Ovary (tissue), 9 donors: ENCODE data around the gene PIK3R1. TPM values are rescaled to one million over a fixed set of nuclear protein-coding genes. Genes with fewer than 3 reads are reported as not detected.

Experiments used
- DNase-seq, 5 donors: peaks; one replicate each; pipeline ENCODE4 v3.0.0-alpha.2; 2019 to 2020
- H3K27ac ChIP-seq, 2 donors: fragments of 200-600 bp; one replicate each; pipeline versions ENCODE4 v1.5.1 to v1.8.0; 2019 to 2022
- H3K27me3 ChIP-seq: fragments of 200-600 bp; one replicate; pipeline ENCODE4 v1.8.0; 2022
- H3K36me3 ChIP-seq: fragments of 200-600 bp; sonication (generic); one replicate; pipeline ENCODE4 v1.5.1; 2019
- H3K4me1 ChIP-seq: one replicate; pipeline ENCODE4 v1.8.1; 2013; ENCODE audit warnings: mild to moderate bottlenecking, moderate library complexity; ENCODE audit not compliant: insufficient read depth
- H3K4me3 ChIP-seq: fragments of 200-600 bp; sonication (generic); one replicate; pipeline ENCODE4 v1.5.1; 2017
- H3K9me3 ChIP-seq, 2 donors: fragments of 200-600 bp in 1 of 2; sonication (generic) in 1 of 2; one replicate each; pipeline versions ENCODE4 v1.5.1 to v1.8.1; 2013 to 2019; ENCODE audit warnings: mild to moderate bottlenecking in 1 of 2, moderate library complexity in 1 of 2
- CTCF ChIP-seq, 3 donors: fragments of 450-650 bp in 2 of 3; fragments of 200-600 bp in 1 of 3; IDR thresholded peaks; one replicate each; pipeline versions ENCODE4 v1.5.1 to v1.8.0; 2016 to 2022; ENCODE audit warnings: antibody characterized with exemption in 3 of 3, mild to moderate bottlenecking in 1 of 3
- EP300 ChIP-seq: sonication (generic); formaldehyde crosslinking; IDR thresholded peaks from one replicate; pipeline ENCODE4 v1.6.1; 2017; ENCODE audit warnings: antibody characterized with exemption
- POLR2A ChIP-seq: fragments of 450-650 bp; IDR thresholded peaks from one replicate; pipeline ENCODE4 v1.6.1; 2017; ENCODE audit warnings: antibody characterized with exemption, mild to moderate bottlenecking, moderate library complexity
- WGBS, 3 donors: extraction: QIAGEN DNeasy Blood & Tissue Kit in 1 of 3; methylation state at CpG; one replicate each; pipeline versions ENCODE4 v1.1.5 to v1.1.7; 2013 to 2017; 5-methylcytosine and 5-hydroxymethylcytosine counted together
- intact Hi-C, 4 donors: fragments of 100-400 bp; cut with DNase I; formaldehyde crosslinking; loops; one replicate each; pipeline versions ENCODE4 v1.11.0 to v1.15.1; 2022 to 2023
- polyA plus RNA-seq, 2 donors: library from polyadenylated mRNA; stranded (reverse); fragments of 200-250 nt in 1 of 2; fragments of 350-450 nt in 1 of 2; fragmentation: Illumina TruSeq in 1 of 2; extraction: RNeasy Lipid Tissue Mini Kit (QIAGEN cat#74804) in 1 of 2; gene quantifications; one replicate each; pipeline ENCODE4 v1.2.3, GENCODE V29; 2013 to 2014
- total RNA-seq, 7 donors: library from RNA; depleted of rRNA in 2 of 7; stranded (reverse); fragments of >200 nt in 2 of 7; fragmentation: NEBNext Ultra II Directional in 3 of 7; extraction: Animal tissue kit (Norgen Biotek cat#: 25700) in 3 of 7; gene quantifications; one replicate each; pipeline versions ENCODE4 v1.1.0 to v1.2.4, GENCODE V29; 2016 to 2023
- donor health status: DM: no; HTN: no; CAD: no; lungs with moderate emphysema.
- donor health status: DM: no; HTN: no; CAD: no.
- donor health status: Bipolar disorder and iron deficiency.
- donor health status: DM: yes; HTN: yes; CAD: no.
- donor health status: DM: no; HTN: no; CAD: no.
- donor health status: DM: yes; HTN: yes; CAD: no.

Gene PIK3R1
- total and polyA plus RNA-seq, 9 donors: 25.2 to 206 (median 81.2) TPM

- 68 to 84% (median 81%) methylated on average over 6 of the region's 6 CpGs for WGBS, 3 donors
- intact Hi-C loops: loop anchor here in 1 of 4 donors (10.0 kb wide), 2 partner anchors 561 to 1011 kb away; no protein-coding TSS in a partner anchor
- no peak for DNase-seq
Measured at GRCh38 chr5:68255305-68256120, 40.0 kb downstream of the PIK3R1 start.

GRCh38 chr5:68257210-68257609 is 41.7 kb downstream of the PIK3R1 start:
- Histone ChIP-seq H3K27ac (no peak overlapping the region), H3K36me3 (no peaks in the 10 kb centered on the region), H3K4me3 (no peak overlapping the region), H3K4me1 (peaks cover 16% of the 10 kb centered on the region), H3K9me3 (no peaks in the 10 kb centered on the region), H3K27me3 (no peaks in the 10 kb centered on the region)
- intact Hi-C loops: loop anchor here in 1 of 4 donors (10.0 kb wide), 2 partner anchors 562 to 1012 kb away; no protein-coding TSS in a partner anchor
- no peak for DNase-seq
- TF ChIP-seq CTCF (IDR thresholded peaks at IDR 0.05): no peak
- TF ChIP-seq EP300: no peak
- no peak for TF ChIP-seq POLR2A
- 27 to 43% (median 32%) methylated on average over 3 of the region's 3 CpGs for WGBS, 3 donors

More at GRCh38 chr5:68255305-68256120, 40.0 kb downstream of the PIK3R1 start:
- Histone ChIP-seq H3K4me3 (no peak overlapping the region), H3K36me3 (no peaks in the 10 kb centered on the region), H3K27ac (no peak overlapping the region), H3K27me3 (no peaks in the 10 kb centered on the region), H3K4me1 (peaks cover 22% of the 10 kb centered on the region), H3K9me3 (no peaks in the 10 kb centered on the region)
- TF ChIP-seq POLR2A: no peak
- no peak for TF ChIP-seq EP300
- TF ChIP-seq CTCF (IDR thresholded peaks at IDR 0.05): no peak

GRCh38 chr5:68258531-68258930 is 43.0 kb downstream of the PIK3R1 start:
- no peak for TF ChIP-seq POLR2A

GRCh38 chr5:68259700-68260099 is 44.1 kb downstream of the PIK3R1 start:
- H3K4me1 ChIP-seq: peaks cover 19% of the 10 kb centered on the region
- H3K36me3 ChIP-seq: no peaks in the 10 kb centered on the region
- TF ChIP-seq POLR2A (no peak), EP300 (no peak), CTCF (IDR thresholded peaks at IDR 0.05) (no peak)
- H3K9me3 ChIP-seq: no peaks in the 10 kb centered on the region
- intact Hi-C loops: loop anchor here in 1 of 4 donors (10.0 kb wide), 2 partner anchors 565 to 1015 kb away; no protein-coding TSS in a partner anchor
- DNase-seq: no peak
- H3K4me3 ChIP-seq: no peak overlapping the region
- H3K27ac ChIP-seq: no peak overlapping the region
- WGBS, 3 donors: 88 to 99% (median 98%) methylated on average over 2 of the region's 2 CpGs
- H3K27me3 ChIP-seq: no peaks in the 10 kb centered on the region

More at GRCh38 chr5:68258531-68258930, 43.0 kb downstream of the PIK3R1 start:
- Histone ChIP-seq H3K4me3 (no peak overlapping the region), H3K36me3 (no peaks in the 10 kb centered on the region), H3K9me3 (no peaks in the 10 kb centered on the region), H3K27me3 (no peaks in the 10 kb centered on the region), H3K4me1 (peaks cover 15% of the 10 kb centered on the region), H3K27ac (no peak overlapping the region)
- no peak for DNase-seq
- WGBS, 3 donors: 84 to 93% (median 89%) methylated on average over 4 of the region's 4 CpGs
- intact Hi-C loops: loop anchor here in 1 of 4 donors (10.0 kb wide), 2 partner anchors 564 to 1014 kb away; no protein-coding TSS in a partner anchor

- WGBS, 3 donors: 78 to 97% (median 97%) methylated on average over 3 of the region's 3 CpGs
- no peak overlapping the region for H3K27ac ChIP-seq
- TF ChIP-seq POLR2A (no peak), EP300 (no peak), CTCF (IDR thresholded peaks at IDR 0.05) (no peak)
- H3K27me3 ChIP-seq: no peaks in the 10 kb centered on the region
- no peaks in the 10 kb centered on the region for H3K9me3 ChIP-seq
- intact Hi-C loops: no loop called here
- no peaks in the 10 kb centered on the region for H3K36me3 ChIP-seq
- DNase-seq: no peak
- H3K4me3 ChIP-seq: no peak overlapping the region
- H3K4me1 ChIP-seq: peaks cover 23% of the 10 kb centered on the region
Measured at GRCh38 chr5:68260467-68260866, 44.9 kb downstream of the PIK3R1 start.
